ENCODE data around the gene SLC6A9.

Gene SLC6A9

DNA sequence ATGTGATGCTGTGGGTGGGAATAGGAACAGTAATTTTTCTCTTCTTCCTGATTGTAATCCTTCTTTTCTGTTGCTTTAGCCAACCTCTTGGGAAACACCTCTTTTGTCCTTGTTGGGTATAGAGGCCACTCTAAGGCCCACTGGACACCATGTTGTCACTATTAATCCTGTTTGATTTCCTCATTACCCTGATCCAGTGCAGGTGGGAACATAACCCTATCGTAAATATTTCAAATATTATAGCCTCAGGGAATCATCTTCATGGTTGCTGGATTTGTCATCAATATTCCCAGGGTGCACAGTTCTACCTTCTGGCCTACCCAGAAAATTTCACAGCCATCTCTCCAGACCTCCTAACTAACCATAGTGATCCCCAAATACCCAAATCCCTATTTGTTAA, 27.9 kb upstream of the SLC6A9 start:
- peaks cover 21% of the 10 kb centered on the region for H3K27me3 Mint-ChIP-seq (ENCODE audit: low read depth, poor library complexity)
- H3K9me3 Mint-ChIP-seq, result no peaks in the 10 kb centered on the region
- no peak overlapping the region for H3K27ac Mint-ChIP-seq
- TF ChIP-seq, protein P1, sequence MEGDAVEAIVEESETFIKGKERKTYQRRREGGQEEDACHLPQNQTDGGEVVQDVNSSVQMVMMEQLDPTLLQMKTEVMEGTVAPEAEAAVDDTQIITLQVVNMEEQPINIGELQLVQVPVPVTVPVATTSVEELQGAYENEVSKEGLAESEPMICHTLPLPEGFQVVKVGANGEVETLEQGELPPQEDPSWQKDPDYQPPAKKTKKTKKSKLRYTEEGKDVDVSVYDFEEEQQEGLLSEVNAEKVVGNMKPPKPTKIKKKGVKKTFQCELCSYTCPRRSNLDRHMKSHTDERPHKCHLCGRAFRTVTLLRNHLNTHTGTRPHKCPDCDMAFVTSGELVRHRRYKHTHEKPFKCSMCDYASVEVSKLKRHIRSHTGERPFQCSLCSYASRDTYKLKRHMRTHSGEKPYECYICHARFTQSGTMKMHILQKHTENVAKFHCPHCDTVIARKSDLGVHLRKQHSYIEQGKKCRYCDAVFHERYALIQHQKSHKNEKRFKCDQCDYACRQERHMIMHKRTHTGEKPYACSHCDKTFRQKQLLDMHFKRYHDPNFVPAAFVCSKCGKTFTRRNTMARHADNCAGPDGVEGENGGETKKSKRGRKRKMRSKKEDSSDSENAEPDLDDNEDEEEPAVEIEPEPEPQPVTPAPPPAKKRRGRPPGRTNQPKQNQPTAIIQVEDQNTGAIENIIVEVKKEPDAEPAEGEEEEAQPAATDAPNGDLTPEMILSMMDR (IDR thresholded peaks at IDR 0.05), result no peak
- DNase-seq, result no peak
- no peaks in the 10 kb centered on the region for H3K36me3 Mint-ChIP-seq (ENCODE audit: low read depth)
- H3K4me3 Mint-ChIP-seq, result no peak overlapping the region
- peaks cover 19% of the 10 kb centered on the region for H3K4me1 Mint-ChIP-seq

- no peak for DNase-seq
- no peaks in the 10 kb centered on the region for H3K9me3 Mint-ChIP-seq
- H3K27ac Mint-ChIP-seq, result no peak overlapping the region
- no peaks in the 10 kb centered on the region for H3K36me3 Mint-ChIP-seq (ENCODE audit: low read depth)
- TF ChIP-seq, protein P1 (IDR thresholded peaks at IDR 0.05), result no peak
- peaks cover 19% of the 10 kb centered on the region for H3K4me1 Mint-ChIP-seq
- H3K27me3 Mint-ChIP-seq (ENCODE audit: low read depth, poor library complexity), result peaks cover 16% of the 10 kb centered on the region
- H3K4me3 Mint-ChIP-seq, result no peak overlapping the region
Observed at GRCh38 chr1:44057293-44057692, 26.0 kb upstream of the SLC6A9 start.

GRCh38 chr1:44053394-44053793, 22.1 kb upstream of the SLC6A9 start:
- Mint-ChIP-seq H3K27me3 (ENCODE audit: low read depth, poor library complexity) (peaks cover 17% of the 10 kb centered on the region), H3K27ac (no peak overlapping the region), H3K4me3 (no peak overlapping the region), H3K9me3 (no peaks in the 10 kb centered on the region), H3K36me3 (ENCODE audit: low read depth) (no peaks in the 10 kb centered on the region), H3K4me1 (peaks cover 8% of the 10 kb centered on the region)
- DNase-seq, result no peak
- TF ChIP-seq, protein P1 (IDR thresholded peaks at IDR 0.05), result no peak

GRCh38 chr1:44050261-44050660, 19.0 kb upstream of the SLC6A9 start:
- no peak overlapping the region for H3K4me3 Mint-ChIP-seq
- TF ChIP-seq, protein P1 (IDR thresholded peaks at IDR 0.05), result no peak
- no peak overlapping the region for H3K27ac Mint-ChIP-seq
- H3K27me3 Mint-ChIP-seq (ENCODE audit: low read depth, poor library complexity), result peaks cover 20% of the 10 kb centered on the region
- H3K9me3 Mint-ChIP-seq, result no peaks in the 10 kb centered on the region
- DNase-seq, result no peak
- no peaks in the 10 kb centered on the region for H3K36me3 Mint-ChIP-seq (ENCODE audit: low read depth)
- peaks cover 21% of the 10 kb centered on the region for H3K4me1 Mint-ChIP-seq

DNA sequence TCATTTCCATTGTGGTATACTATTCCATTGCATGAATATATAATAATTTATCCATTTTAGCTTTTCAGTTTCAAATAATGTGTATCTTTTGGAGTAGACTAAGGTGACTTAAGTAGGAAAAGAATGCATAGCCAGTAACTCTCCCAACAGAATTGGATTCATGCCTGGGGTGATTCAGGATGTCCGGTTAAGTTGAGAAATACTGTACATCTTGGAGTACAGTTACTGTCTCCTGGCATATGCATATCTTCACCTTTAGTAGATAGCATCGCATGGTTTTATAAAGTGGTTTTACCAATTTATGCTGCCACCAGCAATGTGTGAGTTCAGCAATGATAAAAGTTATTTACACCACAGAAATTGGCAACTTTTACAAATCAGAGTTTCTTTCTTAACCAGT, 18.6 kb upstream of the SLC6A9 start:
- no peaks in the 10 kb centered on the region for H3K9me3 Mint-ChIP-seq
- TF ChIP-seq, protein P1 (IDR thresholded peaks at IDR 0.05), result no peak
- peaks cover 21% of the 10 kb centered on the region for H3K4me1 Mint-ChIP-seq
- no peak overlapping the region for H3K27ac Mint-ChIP-seq
- H3K27me3 Mint-ChIP-seq (ENCODE audit: low read depth, poor library complexity), result peaks cover 20% of the 10 kb centered on the region
- H3K4me3 Mint-ChIP-seq, result no peak overlapping the region
- DNase-seq, result no peak
- H3K36me3 Mint-ChIP-seq (ENCODE audit: low read depth), result no peaks in the 10 kb centered on the region

- DNase-seq, result no peak
- peaks cover 27% of the 10 kb centered on the region for H3K4me1 Mint-ChIP-seq
- TF ChIP-seq, protein P1 (IDR thresholded peaks at IDR 0.05), result no peak
- no peak overlapping the region for H3K27ac Mint-ChIP-seq
- no peaks in the 10 kb centered on the region for H3K36me3 Mint-ChIP-seq (ENCODE audit: low read depth)
- no peaks in the 10 kb centered on the region for H3K9me3 Mint-ChIP-seq
- no peak overlapping the region for H3K4me3 Mint-ChIP-seq
- H3K27me3 Mint-ChIP-seq (ENCODE audit: low read depth, poor library complexity), result peaks cover 25% of the 10 kb centered on the region
Observed at GRCh38 chr1:44048532-44049215, 17.4 kb upstream of the SLC6A9 start.
